ENCODE measurements around the gene TSPAN16. TPM values are rescaled to one million over a fixed set of nuclear protein-coding genes. Genes with fewer than 3 reads are reported as not detected.
A peak's percentile ranks its signal among the peaks of the same experiment; 100 is the strongest.

Gene TSPAN16
- total RNA-seq, 1 experiment from 2014 or later: not detected

DNA sequence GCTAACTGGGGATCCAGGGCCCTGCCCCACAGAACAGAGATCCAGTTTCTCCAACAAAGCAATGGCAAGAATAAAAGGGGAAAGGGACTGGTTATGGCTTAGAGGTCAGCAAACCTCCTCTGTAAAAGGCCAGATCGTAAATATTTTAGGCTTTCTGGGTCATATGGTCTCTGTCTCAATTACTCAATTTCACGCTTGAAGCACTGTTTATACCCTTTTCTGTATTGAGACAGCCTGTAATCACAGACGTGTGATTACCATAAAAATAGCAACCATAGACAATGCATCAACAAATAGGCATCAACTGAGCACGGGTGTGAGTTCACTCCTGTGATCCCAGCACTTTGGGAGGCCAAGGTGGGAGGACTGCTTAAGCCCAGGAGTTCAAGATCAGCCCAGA lies 34.2 kb downstream of the TSPAN16 start:
- Mint-ChIP-seq H3K27me3 (ENCODE audit: low read depth) (no peaks in the 10 kb centered on the region), H3K4me1 (no peaks in the 10 kb centered on the region), H3K9me3 (no peaks in the 10 kb centered on the region), H3K4me3 (no peak overlapping the region), H3K27ac (peak overlapping the region; percentile 68; the same call in 1 of the 2 replicates), H3K36me3 (peaks cover 9% of the 10 kb centered on the region)
- ChIA-PET CTCF (no interaction called here), POLR2A (no interaction called here)
- DNase-seq (ENCODE audit: low spot score) (no peak), ATAC-seq (no peak)
- TF ChIP-seq FOXK1 (CRISPR knock-in tag; IDR thresholded peaks at IDR 0.05) (no peak), GTF2I (CRISPR knock-in tag; conservative IDR thresholded peaks at IDR 0.05) (no peak), SP1 (CRISPR knock-in tag; conservative IDR thresholded peaks at IDR 0.05) (no peak), HMGA2 (CRISPR knock-in tag; IDR thresholded peaks at IDR 0.05) (no peak), RORB (CRISPR knock-in tag; IDR thresholded peaks at IDR 0.05) (no peak), EMX1 (CRISPR knock-in tag; IDR thresholded peaks at IDR 0.05) (no peak), NFE2L1 (CRISPR knock-in tag; IDR thresholded peaks at IDR 0.05) (no peak)
- TF ChIP-seq, protein P1, sequence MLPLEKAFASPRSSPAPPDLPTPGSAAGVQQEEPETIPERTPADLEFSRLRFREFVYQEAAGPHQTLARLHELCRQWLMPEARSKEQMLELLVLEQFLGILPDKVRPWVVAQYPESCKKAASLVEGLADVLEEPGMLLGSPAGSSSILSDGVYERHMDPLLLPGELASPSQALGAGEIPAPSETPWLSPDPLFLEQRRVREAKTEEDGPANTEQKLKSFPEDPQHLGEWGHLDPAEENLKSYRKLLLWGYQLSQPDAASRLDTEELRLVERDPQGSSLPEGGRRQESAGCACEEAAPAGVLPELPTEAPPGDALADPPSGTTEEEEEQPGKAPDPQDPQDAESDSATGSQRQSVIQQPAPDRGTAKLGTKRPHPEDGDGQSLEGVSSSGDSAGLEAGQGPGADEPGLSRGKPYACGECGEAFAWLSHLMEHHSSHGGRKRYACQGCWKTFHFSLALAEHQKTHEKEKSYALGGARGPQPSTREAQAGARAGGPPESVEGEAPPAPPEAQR (CRISPR knock-in tag; IDR thresholded peaks at IDR 0.05): no peak
- TF ChIP-seq, protein P2, sequence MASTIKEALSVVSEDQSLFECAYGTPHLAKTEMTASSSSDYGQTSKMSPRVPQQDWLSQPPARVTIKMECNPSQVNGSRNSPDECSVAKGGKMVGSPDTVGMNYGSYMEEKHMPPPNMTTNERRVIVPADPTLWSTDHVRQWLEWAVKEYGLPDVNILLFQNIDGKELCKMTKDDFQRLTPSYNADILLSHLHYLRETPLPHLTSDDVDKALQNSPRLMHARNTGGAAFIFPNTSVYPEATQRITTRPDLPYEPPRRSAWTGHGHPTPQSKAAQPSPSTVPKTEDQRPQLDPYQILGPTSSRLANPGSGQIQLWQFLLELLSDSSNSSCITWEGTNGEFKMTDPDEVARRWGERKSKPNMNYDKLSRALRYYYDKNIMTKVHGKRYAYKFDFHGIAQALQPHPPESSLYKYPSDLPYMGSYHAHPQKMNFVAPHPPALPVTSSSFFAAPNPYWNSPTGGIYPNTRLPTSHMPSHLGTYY (CRISPR knock-in tag; IDR thresholded peaks at IDR 0.05): no peak
- TF ChIP-seq, protein P3, sequence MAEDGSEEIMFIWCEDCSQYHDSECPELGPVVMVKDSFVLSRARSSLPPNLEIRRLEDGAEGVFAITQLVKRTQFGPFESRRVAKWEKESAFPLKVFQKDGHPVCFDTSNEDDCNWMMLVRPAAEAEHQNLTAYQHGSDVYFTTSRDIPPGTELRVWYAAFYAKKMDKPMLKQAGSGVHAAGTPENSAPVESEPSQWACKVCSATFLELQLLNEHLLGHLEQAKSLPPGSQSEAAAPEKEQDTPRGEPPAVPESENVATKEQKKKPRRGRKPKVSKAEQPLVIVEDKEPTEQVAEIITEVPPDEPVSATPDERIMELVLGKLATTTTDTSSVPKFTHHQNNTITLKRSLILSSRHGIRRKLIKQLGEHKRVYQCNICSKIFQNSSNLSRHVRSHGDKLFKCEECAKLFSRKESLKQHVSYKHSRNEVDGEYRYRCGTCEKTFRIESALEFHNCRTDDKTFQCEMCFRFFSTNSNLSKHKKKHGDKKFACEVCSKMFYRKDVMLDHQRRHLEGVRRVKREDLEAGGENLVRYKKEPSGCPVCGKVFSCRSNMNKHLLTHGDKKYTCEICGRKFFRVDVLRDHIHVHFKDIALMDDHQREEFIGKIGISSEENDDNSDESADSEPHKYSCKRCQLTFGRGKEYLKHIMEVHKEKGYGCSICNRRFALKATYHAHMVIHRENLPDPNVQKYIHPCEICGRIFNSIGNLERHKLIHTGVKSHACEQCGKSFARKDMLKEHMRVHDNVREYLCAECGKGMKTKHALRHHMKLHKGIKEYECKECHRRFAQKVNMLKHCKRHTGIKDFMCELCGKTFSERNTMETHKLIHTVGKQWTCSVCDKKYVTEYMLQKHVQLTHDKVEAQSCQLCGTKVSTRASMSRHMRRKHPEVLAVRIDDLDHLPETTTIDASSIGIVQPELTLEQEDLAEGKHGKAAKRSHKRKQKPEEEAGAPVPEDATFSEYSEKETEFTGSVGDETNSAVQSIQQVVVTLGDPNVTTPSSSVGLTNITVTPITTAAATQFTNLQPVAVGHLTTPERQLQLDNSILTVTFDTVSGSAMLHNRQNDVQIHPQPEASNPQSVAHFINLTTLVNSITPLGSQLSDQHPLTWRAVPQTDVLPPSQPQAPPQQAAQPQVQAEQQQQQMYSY (CRISPR knock-in tag; IDR thresholded peaks at IDR 0.05): no peak
- TF ChIP-seq, protein P4, sequence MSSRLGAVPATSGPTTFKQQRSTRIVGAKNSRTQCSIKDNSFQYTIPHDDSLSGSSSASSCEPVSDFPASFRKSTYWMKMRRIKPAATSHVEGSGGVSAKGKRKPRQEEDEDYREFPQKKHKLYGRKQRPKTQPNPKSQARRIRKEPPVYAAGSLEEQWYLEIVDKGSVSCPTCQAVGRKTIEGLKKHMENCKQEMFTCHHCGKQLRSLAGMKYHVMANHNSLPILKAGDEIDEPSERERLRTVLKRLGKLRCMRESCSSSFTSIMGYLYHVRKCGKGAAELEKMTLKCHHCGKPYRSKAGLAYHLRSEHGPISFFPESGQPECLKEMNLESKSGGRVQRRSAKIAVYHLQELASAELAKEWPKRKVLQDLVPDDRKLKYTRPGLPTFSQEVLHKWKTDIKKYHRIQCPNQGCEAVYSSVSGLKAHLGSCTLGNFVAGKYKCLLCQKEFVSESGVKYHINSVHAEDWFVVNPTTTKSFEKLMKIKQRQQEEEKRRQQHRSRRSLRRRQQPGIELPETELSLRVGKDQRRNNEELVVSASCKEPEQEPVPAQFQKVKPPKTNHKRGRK (CRISPR knock-in tag; IDR thresholded peaks at IDR 0.05; ENCODE audit: borderline replicate concordance): no peak
- TF ChIP-seq, protein P5, sequence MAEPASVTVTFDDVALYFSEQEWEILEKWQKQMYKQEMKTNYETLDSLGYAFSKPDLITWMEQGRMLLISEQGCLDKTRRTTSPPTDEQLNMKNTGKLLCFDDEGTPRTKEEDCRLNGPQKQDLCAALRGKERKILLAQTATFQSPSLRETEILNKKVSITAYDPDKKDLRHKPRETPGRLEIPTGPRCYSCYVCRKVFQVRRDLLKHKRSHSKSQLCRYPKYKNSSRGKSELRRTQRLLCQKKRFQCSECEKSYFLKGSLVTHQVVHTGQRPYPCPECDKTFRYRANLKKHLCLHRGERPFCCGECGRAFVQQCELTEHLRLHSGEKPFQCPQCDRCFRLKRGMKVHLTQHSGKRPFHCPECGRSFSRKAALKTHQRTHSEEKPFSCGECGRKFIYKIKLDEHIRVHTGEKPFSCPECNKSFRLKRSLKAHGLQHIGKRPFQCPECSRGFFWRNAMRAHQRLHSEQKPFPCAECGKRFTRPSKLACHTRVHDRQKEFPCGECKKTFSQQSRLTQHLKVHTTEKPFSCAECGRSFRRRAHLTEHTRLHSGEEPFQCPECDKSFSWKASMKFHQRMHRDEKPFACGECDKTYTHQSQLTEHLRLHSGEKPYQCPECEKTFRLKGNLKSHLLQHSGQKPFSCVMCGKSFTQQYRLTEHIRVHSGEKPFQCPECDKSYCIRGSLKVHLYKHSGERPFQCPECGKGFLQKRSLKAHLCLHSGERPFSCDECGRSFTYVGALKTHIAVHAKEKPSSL (CRISPR knock-in tag; conservative IDR thresholded peaks at IDR 0.05): no peak
- TF ChIP-seq, protein P6, sequence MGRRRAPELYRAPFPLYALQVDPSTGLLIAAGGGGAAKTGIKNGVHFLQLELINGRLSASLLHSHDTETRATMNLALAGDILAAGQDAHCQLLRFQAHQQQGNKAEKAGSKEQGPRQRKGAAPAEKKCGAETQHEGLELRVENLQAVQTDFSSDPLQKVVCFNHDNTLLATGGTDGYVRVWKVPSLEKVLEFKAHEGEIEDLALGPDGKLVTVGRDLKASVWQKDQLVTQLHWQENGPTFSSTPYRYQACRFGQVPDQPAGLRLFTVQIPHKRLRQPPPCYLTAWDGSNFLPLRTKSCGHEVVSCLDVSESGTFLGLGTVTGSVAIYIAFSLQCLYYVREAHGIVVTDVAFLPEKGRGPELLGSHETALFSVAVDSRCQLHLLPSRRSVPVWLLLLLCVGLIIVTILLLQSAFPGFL (CRISPR knock-in tag; IDR thresholded peaks at IDR 0.05; ENCODE audit: borderline replicate concordance): no peak
- TF ChIP-seq, protein P7, sequence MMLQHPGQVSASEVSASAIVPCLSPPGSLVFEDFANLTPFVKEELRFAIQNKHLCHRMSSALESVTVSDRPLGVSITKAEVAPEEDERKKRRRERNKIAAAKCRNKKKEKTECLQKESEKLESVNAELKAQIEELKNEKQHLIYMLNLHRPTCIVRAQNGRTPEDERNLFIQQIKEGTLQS (CRISPR knock-in tag; conservative IDR thresholded peaks at IDR 0.05): no peak

DNA sequence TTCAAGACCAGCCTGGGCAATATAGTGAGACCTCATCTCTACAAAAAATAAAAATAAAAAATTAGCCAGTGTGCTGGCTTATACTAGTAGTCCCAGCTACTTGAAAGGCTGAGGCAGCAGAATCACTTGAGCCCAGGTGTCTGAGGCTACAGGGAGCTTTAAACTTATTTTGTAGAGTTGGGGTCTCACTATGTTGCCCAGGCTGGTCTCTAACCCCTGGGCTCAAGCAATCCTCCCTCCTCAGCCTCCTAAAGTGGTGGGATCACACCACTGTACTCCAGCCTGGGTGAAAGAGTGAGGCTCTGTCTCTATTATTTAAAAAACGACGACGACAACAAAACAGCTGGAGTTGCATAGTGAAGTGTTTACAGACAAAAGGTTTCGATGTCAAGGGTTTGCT lies 35.5 kb downstream of the TSPAN16 start:
- ChIA-PET POLR2A (no interaction called here), CTCF (no interaction called here)
- Mint-ChIP-seq H3K27ac (no peak overlapping the region), H3K4me1 (no peaks in the 10 kb centered on the region), H3K4me3 (no peak overlapping the region), H3K27me3 (ENCODE audit: low read depth) (no peaks in the 10 kb centered on the region), H3K9me3 (no peaks in the 10 kb centered on the region), H3K36me3 (peaks cover 21% of the 10 kb centered on the region)
- DNase-seq (ENCODE audit: low spot score) (no peak), ATAC-seq (no peak)
- TF ChIP-seq, protein P8, sequence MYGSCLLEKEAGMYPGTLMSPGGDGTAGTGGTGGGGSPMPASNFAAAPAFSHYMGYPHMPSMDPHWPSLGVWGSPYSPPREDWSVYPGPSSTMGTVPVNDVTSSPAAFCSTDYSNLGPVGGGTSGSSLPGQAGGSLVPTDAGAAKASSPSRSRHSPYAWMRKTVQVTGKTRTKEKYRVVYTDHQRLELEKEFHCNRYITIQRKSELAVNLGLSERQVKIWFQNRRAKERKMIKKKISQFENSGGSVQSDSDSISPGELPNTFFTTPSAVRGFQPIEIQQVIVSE (CRISPR knock-in tag; IDR thresholded peaks at IDR 0.05; ENCODE audit: borderline replicate concordance): no peak
- TF ChIP-seq FOXK1 (CRISPR knock-in tag; IDR thresholded peaks at IDR 0.05) (no peak), ATF1 (CRISPR knock-in tag; IDR thresholded peaks at IDR 0.05) (no peak), RORB (CRISPR knock-in tag; IDR thresholded peaks at IDR 0.05) (no peak)
- TF ChIP-seq, protein P9, sequence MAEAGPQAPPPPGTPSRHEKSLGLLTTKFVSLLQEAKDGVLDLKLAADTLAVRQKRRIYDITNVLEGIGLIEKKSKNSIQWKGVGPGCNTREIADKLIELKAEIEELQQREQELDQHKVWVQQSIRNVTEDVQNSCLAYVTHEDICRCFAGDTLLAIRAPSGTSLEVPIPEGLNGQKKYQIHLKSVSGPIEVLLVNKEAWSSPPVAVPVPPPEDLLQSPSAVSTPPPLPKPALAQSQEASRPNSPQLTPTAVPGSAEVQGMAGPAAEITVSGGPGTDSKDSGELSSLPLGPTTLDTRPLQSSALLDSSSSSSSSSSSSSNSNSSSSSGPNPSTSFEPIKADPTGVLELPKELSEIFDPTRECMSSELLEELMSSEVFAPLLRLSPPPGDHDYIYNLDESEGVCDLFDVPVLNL (CRISPR knock-in tag; IDR thresholded peaks at IDR 0.05; ENCODE audit: borderline replicate concordance, low read depth): no peak
- TF ChIP-seq, protein P3 (CRISPR knock-in tag; IDR thresholded peaks at IDR 0.05): no peak

Data from WTC11 (cell line).